H1 (cell line): ENCODE measurements around the gene BLOC1S1.

Experiments
- ATF3 ChIP-seq: IDR thresholded peaks from 2 replicates; pipeline ENCODE4 v1.6.1; 2011; ENCODE audit warnings: low read depth, mild to moderate bottlenecking, low read length; ENCODE audit not compliant: insufficient read depth
- CTCF ChIP-seq, 3 experiments: IDR thresholded peaks; 1 replicate in 2 of 3; 2 replicates in 1 of 3; pipeline versions ENCODE4 v1.5.1 to v1.6.1; 2011; ENCODE audit warnings: low read length in 3 of 3, mild to moderate bottlenecking in 3 of 3, inconsistent platforms in 2 of 3, low read depth in 1 of 3, moderate library complexity in 1 of 3; ENCODE audit not compliant: insufficient read depth in 1 of 3; ENCODE audit errors: control extremely low read depth in 1 of 3

DNA sequence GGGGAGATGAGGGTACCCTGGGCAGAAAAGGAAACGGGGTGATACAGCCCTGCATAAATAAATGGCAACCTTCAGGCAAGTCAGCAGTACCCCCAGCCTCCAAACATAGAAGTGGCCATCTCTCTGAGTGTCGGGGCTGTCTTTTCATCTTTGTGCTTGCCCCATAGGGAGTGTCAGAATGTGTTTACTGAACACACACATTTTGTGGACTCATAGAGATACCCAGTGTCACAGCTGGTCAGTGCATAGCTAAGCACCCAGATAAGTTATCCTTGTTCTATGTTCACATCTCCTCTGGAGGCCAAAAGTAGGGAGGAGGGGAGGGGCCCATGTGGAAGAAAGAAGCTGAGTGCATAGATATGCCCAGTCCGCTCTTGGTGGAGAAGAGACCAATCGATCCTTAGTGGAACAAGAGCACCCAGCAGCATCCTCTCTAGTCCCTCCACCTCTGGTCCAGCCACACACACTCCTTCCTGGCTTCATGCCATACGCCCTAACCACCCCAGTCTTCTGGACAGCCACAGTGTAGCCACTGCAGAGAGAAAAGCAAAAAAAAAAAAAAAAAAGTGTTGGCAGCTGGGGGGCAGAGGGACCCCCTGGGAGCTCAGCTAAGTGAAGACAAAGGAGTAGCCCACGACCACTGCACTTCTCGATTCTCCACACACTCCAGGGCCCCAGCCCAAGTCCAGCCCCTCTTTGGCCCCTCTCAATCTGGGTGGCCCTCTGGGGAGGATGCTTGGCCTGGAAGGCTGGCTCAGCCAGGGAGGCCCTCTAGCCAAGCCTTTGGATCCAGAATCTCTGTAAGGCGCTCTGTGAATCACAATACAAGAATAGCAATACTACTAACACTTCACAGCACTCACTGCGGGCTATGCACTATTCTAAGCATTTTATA, 10.8 kb upstream of the BLOC1S1 start:
- no peak for TF ChIP-seq CTCF (IDR thresholded peaks at IDR 0.05; ENCODE audit: control extremely low read depth in 1 of 3, insufficient read depth in 1 of 3, low read depth in 1 of 3, low read length in 3 of 3)
- no peak for TF ChIP-seq ATF3
